ENCODE measurements around the gene MANBA. TPM values are rescaled to one million over a fixed set of nuclear protein-coding genes. Genes with fewer than 3 reads are reported as not detected.
"Not testable (repeated sequence)": the region's sequence is repeated elsewhere in the genome, so short reads cannot be mapped to it uniquely, and the experiment has no call there.

Gene MANBA
- total and polyA plus RNA-seq, 12 donors: 21.5 to 84.1 (median 53.4) TPM

DNA sequence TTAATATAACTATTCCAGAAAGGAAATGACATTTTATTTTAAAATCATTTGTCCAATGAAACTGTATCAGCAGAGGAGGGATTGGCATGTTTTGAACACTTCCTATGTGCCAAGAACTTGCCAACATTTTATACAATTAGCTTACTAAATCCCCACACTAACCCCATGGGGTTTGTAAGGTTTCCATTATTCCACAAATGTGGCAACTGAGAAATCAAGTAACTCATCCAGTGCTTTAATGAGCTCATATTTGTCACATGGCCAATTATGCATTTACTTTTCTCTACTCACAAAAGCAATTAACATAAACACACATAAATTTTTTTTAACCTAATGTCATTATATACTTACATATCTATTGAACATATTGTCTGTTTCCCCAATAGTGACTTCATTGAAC lies 37.3 kb downstream of the MANBA start:
- no peaks in the 10 kb centered on the region for H3K9me3 ChIP-seq (replicated peaks in 1 of 3)
- intact Hi-C loops (cut with DNase I): no loop called here
- TF ChIP-seq CTCF (IDR thresholded peaks at IDR 0.05): no peak
- TF ChIP-seq POLR2A (IDR thresholded peaks at IDR 0.05): no peak
- no peak for DNase-seq
- no peaks in the 10 kb centered on the region for H3K36me3 ChIP-seq (replicated peaks in 1 of 2)
- H3K27ac ChIP-seq: no peak overlapping the region
- no peaks in the 10 kb centered on the region for H3K27me3 ChIP-seq
- H3K4me3 ChIP-seq: no peak overlapping the region
- peaks cover 0 to 12% of the 10 kb centered on the region in 2 donors for H3K4me1 ChIP-seq (replicated peaks in 1 of 2)

- peaks cover 0 to 12% of the 10 kb centered on the region in 2 donors for H3K4me1 ChIP-seq (replicated peaks in 1 of 2)
- no peaks in the 10 kb centered on the region for H3K9me3 ChIP-seq (replicated peaks in 1 of 3)
- WGBS, 4 donors: 95 to 98% (median 97%) methylated on average over 8 of the region's 8 CpGs
- no peak for TF ChIP-seq CTCF (IDR thresholded peaks at IDR 0.05)
- no peak for TF ChIP-seq POLR2A (IDR thresholded peaks at IDR 0.05)
- no peak overlapping the region for H3K4me3 ChIP-seq
- H3K27ac ChIP-seq: no peak overlapping the region
- no peaks in the 10 kb centered on the region for H3K36me3 ChIP-seq (replicated peaks in 1 of 2)
- H3K27me3 ChIP-seq: no peaks in the 10 kb centered on the region
- intact Hi-C loops (cut with DNase I): no loop called here
- no peak for DNase-seq
Measured at GRCh38 chr4:102722740-102723139, 38.0 kb downstream of the MANBA start.

- intact Hi-C loops (cut with DNase I); H3K4me3 ChIP-seq; H3K27ac ChIP-seq; H3K4me1 ChIP-seq (replicated peaks in 1 of 2); H3K27me3 ChIP-seq; DNase-seq; H3K36me3 ChIP-seq (replicated peaks in 1 of 2); H3K9me3 ChIP-seq (replicated peaks in 1 of 3): not testable (repeated sequence)
- WGBS, 4 donors: 89 to 91% (median 89%) methylated on average over 9 of the region's 9 CpGs
Measured at GRCh38 chr4:102718833-102719575, 41.8 kb downstream of the MANBA start.

DNA sequence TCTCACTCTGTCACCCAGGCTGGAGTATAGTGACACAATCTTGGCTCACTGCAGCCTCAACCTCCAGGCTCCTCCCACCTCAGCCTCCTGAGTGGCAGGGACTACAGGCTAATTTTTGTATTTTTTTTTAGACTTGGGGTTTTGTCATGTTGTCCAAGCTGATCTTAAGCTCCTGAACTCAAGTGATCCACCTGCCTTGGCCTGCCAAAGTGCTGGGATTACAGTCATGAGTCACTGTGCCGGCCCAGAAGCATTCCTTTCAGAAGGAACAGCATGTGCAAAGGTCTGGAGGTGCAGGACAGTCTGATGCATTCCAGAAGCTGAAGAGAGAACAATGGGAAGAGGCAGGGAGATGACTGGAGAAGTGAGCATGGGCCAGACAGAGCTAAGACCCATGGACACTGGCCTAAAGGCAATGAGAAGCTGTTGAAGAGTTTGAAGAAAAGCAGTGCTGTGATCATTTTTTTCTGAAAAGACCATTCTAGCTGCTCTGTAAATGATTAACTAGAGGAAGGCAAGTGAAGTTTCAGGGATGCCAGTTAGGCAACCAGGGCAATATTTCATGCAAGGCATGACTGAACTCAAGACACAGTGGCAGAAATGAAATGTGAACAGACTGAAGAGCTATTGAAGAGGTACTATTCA lies 43.2 kb downstream of the MANBA start:
- Histone ChIP-seq H3K27me3 (no peaks in the 10 kb centered on the region), H3K4me3 (no peak overlapping the region), H3K4me1 (replicated peaks in 1 of 2) (peaks cover 9 to 10% of the 10 kb centered on the region in 2 donors), H3K9me3 (replicated peaks in 1 of 3) (no peaks in the 10 kb centered on the region), H3K27ac (no peak overlapping the region), H3K36me3 (replicated peaks in 1 of 2) (no peaks in the 10 kb centered on the region)
- TF ChIP-seq CTCF (IDR thresholded peaks at IDR 0.05): no peak
- no peak for TF ChIP-seq POLR2A (IDR thresholded peaks at IDR 0.05)
- 58 to 69% (median 61%) methylated on average over 1 of the region's 1 CpG for WGBS, 4 donors
- DNase-seq: peak in 3 of 7 donors; percentile 36 to 65 (median 64)
- intact Hi-C loops (cut with DNase I): no loop called here

Data from adrenal gland (tissue), 12 donors.